HG02642 (cell line): ENCODE data around the gene ZNF66.
"Not testable (repeated sequence)": the region's sequence is repeated elsewhere in the genome, so short reads cannot be mapped to it uniquely, and the experiment has no call there.

Experiments
- ATAC-seq: cut with Tn5 transposase; IDR thresholded peaks from one replicate; pipeline ENCODE4 v1.9.1; 2021; ENCODE audit warnings: mild to moderate bottlenecking; ENCODE audit not compliant: unreplicated experiment, poor library complexity

Gene ZNF66

GRCh38 chr19:20776083-20777076 is at the start of gene ZNF66:
ZNF66 (plus strand) TSS chr19:20776304; CDS start chr19:20776448, 144 bp downstream.
- ATAC-seq, result peak; percentile 99

- not testable (repeated sequence) for ATAC-seq
Measured at GRCh38 chr19:20750169-20750568, 25.9 kb upstream of the ZNF66 start.

GRCh38 chr19:20752291-20752690 is 23.8 kb upstream of the ZNF66 start:
- not testable (repeated sequence) for ATAC-seq

- ATAC-seq, result not testable (repeated sequence)
Measured at GRCh38 chr19:20769225-20769736, 6.8 kb upstream of the ZNF66 start.

- no peak for ATAC-seq
Measured at GRCh38 chr19:20787786-20788185, 11.7 kb downstream of the ZNF66 start.

- ATAC-seq, result no peak
Measured at GRCh38 chr19:20791806-20792205, 15.7 kb downstream of the ZNF66 start.

- ATAC-seq, result not testable (repeated sequence)
Measured at GRCh38 chr19:20806311-20807262, 30.5 kb downstream of the ZNF66 start.

GRCh38 chr19:20840371-20840770 is 64.3 kb downstream of the ZNF66 start:
- no peak for ATAC-seq
